Activated naive CD8-positive, alpha-beta T cell (primary cell): Measurements from ENCODE around the gene ITIH5.

Experiments used
- H3K27ac Mint-ChIP-seq: one replicate; pipeline ENCODE4 v1.8.0; 2021; ENCODE audit warnings: mixed read lengths
- H3K27me3 Mint-ChIP-seq: one replicate; pipeline ENCODE4 v1.8.0; 2021; ENCODE audit warnings: mixed read lengths
- H3K36me3 Mint-ChIP-seq: one replicate; pipeline ENCODE4 v1.8.0; 2021; ENCODE audit warnings: mixed read lengths
- H3K4me1 Mint-ChIP-seq: one replicate; pipeline ENCODE4 v1.8.0; 2021; ENCODE audit warnings: low read depth, mixed read lengths
- H3K4me3 Mint-ChIP-seq: one replicate; pipeline ENCODE4 v1.8.0; 2021; ENCODE audit warnings: mild to moderate bottlenecking, mixed read lengths
- H3K9me3 Mint-ChIP-seq: one replicate; pipeline ENCODE4 v1.8.0; 2021; ENCODE audit warnings: low read depth, mixed read lengths

The ITIH5 gene

GRCh38 chr10:7590271-7590670 lies 76.5 kb downstream of the ITIH5 start:
- Mint-ChIP-seq H3K4me1 (peaks cover 10% of the 10 kb centered on the region), H3K9me3 (no peaks in the 10 kb centered on the region), H3K27ac (no peak overlapping the region), H3K4me3 (no peak overlapping the region), H3K36me3 (no peaks in the 10 kb centered on the region), H3K27me3 (no peaks in the 10 kb centered on the region)

- Mint-ChIP-seq H3K9me3 (no peaks in the 10 kb centered on the region), H3K27me3 (no peaks in the 10 kb centered on the region), H3K36me3 (no peaks in the 10 kb centered on the region), H3K4me3 (no peak overlapping the region), H3K4me1 (peaks cover 11% of the 10 kb centered on the region), H3K27ac (no peak overlapping the region)
Measured at GRCh38 chr10:7589748-7590147, 77.0 kb downstream of the ITIH5 start.

GRCh38 chr10:7587865-7588188 lies 78.9 kb downstream of the ITIH5 start:
- Mint-ChIP-seq H3K27ac (no peak overlapping the region), H3K36me3 (no peaks in the 10 kb centered on the region), H3K4me3 (no peak overlapping the region), H3K4me1 (peaks cover 11% of the 10 kb centered on the region), H3K27me3 (no peaks in the 10 kb centered on the region), H3K9me3 (no peaks in the 10 kb centered on the region)

- no peaks in the 10 kb centered on the region for H3K9me3 Mint-ChIP-seq
- peaks cover 11% of the 10 kb centered on the region for H3K4me1 Mint-ChIP-seq
- no peak overlapping the region for H3K27ac Mint-ChIP-seq
- no peaks in the 10 kb centered on the region for H3K36me3 Mint-ChIP-seq
- H3K4me3 Mint-ChIP-seq: no peak overlapping the region
- no peaks in the 10 kb centered on the region for H3K27me3 Mint-ChIP-seq
Measured at GRCh38 chr10:7587168-7587864, 79.5 kb downstream of the ITIH5 start.

DNA sequence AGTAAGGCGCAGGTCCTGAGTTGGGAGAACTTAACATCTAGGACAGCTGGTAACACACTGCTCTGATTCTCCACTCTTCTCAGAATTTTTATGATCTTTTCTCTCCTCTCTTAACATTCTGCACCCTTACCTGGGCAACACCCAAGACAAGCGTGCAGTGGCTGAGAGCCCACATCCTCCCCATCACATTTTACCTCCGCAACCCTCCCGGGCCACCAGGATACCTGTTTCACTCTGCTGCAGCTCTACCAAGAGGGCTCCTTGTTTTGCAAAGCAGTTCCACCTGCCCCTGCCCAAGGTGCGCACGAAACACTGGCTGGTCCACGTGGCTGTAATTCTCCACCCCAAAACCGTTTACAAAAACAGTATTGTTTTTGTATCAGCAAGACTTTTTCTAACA lies 81.5 kb downstream of the ITIH5 start:
- no peak overlapping the region for H3K4me3 Mint-ChIP-seq
- H3K27ac Mint-ChIP-seq: no peak overlapping the region
- no peaks in the 10 kb centered on the region for H3K27me3 Mint-ChIP-seq
- no peaks in the 10 kb centered on the region for H3K9me3 Mint-ChIP-seq
- H3K4me1 Mint-ChIP-seq: peaks cover 5% of the 10 kb centered on the region
- no peaks in the 10 kb centered on the region for H3K36me3 Mint-ChIP-seq

GRCh38 chr10:7583626-7584025 lies 83.1 kb downstream of the ITIH5 start:
- Mint-ChIP-seq H3K27ac (no peak overlapping the region), H3K27me3 (no peaks in the 10 kb centered on the region), H3K4me1 (peaks cover 5% of the 10 kb centered on the region), H3K4me3 (no peak overlapping the region), H3K36me3 (no peaks in the 10 kb centered on the region), H3K9me3 (no peaks in the 10 kb centered on the region)

DNA sequence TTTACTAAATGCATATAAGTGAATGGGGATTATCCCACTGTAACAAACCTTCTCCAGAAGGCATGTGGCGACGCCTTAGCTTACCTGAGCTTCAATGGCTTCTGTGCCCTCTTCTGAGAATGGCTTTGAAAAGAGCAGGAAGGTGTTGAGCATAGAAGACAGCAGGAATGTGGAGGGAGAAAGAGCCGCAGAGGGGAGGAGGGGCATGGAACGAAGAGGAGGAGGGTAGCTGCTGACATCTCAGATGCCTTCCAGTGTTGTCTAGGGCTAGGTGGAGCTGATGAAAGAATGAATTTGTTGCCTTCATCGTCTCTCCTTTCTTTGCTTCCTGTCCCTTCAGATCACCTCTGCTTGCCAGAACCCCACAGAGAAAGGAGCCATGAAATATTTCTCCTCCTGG lies 86.2 kb downstream of the ITIH5 start:
- Mint-ChIP-seq H3K27ac (no peak overlapping the region), H3K27me3 (no peaks in the 10 kb centered on the region)

DNA sequence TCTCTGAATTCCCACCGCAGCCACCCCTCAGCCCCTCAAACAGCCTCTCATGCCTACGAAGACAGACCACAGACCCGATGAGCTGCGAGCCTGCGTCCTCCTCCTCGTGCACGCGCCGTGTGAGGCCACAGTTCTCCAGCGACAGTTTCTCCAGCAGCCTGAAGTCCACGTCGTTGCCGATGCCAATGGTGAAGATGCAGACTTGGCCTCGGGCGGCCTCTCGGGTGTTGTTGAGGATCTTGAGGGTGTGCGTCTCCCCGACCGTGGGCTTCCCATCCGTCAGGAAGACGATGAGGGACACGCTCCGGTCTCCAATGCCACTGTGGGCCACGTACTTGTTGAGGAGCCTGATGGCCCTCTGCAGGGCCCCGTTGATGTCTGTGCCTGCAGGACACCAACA lies 87.1 kb downstream of the ITIH5 start:
- Mint-ChIP-seq H3K36me3 (no peaks in the 10 kb centered on the region), H3K4me1 (no peaks in the 10 kb centered on the region), H3K27me3 (no peaks in the 10 kb centered on the region), H3K27ac (no peak overlapping the region), H3K4me3 (no peak overlapping the region), H3K9me3 (no peaks in the 10 kb centered on the region)

More for the DNA sequence above, 86.2 kb downstream of the ITIH5 start:
- Mint-ChIP-seq H3K4me1 (peaks cover 4% of the 10 kb centered on the region), H3K36me3 (no peaks in the 10 kb centered on the region), H3K4me3 (no peak overlapping the region), H3K9me3 (no peaks in the 10 kb centered on the region)

DNA sequence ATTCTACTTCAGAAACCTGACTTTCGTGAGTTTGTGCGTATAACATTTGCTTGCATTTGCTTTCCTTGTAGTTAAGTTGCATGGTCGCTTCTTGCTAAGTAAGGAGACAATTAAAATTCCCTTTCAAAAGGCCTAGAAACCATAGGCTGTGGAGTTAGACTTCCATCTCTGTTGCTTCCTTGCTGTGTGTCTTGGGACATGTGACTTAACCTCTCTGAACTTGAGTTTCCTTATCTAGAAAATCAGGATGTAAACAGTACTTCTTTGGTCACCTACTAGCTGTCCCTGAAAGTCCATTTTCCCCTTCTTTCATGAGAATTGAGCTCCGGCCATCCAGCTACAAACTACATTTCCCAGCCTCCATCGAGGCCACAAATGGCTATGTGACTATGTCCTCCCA lies 89.2 kb downstream of the ITIH5 start:
- Mint-ChIP-seq H3K36me3 (no peaks in the 10 kb centered on the region), H3K27me3 (no peaks in the 10 kb centered on the region), H3K27ac (no peak overlapping the region), H3K4me1 (no peaks in the 10 kb centered on the region), H3K4me3 (no peak overlapping the region), H3K9me3 (no peaks in the 10 kb centered on the region)

DNA sequence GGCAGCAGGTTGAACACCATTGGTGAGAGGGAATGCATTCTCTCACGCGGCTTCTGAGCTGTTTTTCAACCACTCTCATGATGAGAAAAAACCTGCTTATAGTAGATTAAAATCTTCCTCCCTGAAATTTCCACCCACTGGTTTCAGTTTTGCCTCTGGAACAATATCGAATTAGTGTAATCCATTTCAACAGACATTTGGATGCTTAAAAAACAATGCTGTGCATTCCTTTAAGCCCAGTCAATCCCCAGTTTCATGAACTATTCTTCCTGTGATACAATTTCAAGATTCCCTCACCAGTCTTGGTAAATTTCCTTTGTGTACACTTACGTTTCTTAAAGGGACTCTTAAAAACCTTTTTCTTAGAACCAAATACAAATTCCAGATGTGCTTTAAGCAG lies 89.6 kb downstream of the ITIH5 start:
- H3K27me3 Mint-ChIP-seq: no peaks in the 10 kb centered on the region
- no peak overlapping the region for H3K27ac Mint-ChIP-seq
- H3K4me1 Mint-ChIP-seq: no peaks in the 10 kb centered on the region
- no peak overlapping the region for H3K4me3 Mint-ChIP-seq
- no peaks in the 10 kb centered on the region for H3K36me3 Mint-ChIP-seq
- H3K9me3 Mint-ChIP-seq: no peaks in the 10 kb centered on the region

DNA sequence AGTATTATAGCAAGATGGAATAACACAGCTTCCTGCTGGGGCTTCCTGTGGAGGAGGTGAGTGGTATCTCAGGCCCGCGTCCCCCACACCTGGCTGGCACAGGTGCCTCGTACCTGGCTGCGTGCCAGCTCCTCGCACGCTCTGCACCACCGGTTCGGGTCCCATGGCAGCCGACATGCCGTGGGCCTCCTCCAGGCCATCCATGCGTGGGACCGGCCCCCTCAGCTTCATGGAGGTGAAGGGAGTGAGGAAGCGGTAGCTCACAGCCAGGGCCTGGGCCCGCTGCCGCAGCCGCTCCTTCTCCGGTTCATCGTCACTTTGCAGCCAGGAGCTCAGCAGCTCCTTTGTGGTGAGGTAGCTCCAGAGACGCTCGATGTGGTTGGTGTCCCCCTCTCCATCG lies 90.4 kb downstream of the ITIH5 start:
- Mint-ChIP-seq H3K36me3 (no peaks in the 10 kb centered on the region), H3K9me3 (no peaks in the 10 kb centered on the region), H3K27ac (no peak overlapping the region), H3K27me3 (no peaks in the 10 kb centered on the region), H3K4me1 (no peaks in the 10 kb centered on the region), H3K4me3 (no peak overlapping the region)

GRCh38 chr10:7572391-7572790 lies 94.4 kb downstream of the ITIH5 start:
- Mint-ChIP-seq H3K9me3 (no peaks in the 10 kb centered on the region), H3K27me3 (no peaks in the 10 kb centered on the region), H3K4me1 (no peaks in the 10 kb centered on the region), H3K4me3 (no peak overlapping the region), H3K27ac (no peak overlapping the region), H3K36me3 (no peaks in the 10 kb centered on the region)

GRCh38 chr10:7571981-7572380 lies 94.8 kb downstream of the ITIH5 start:
- Mint-ChIP-seq H3K9me3 (no peaks in the 10 kb centered on the region), H3K27ac (no peak overlapping the region), H3K4me1 (no peaks in the 10 kb centered on the region), H3K27me3 (no peaks in the 10 kb centered on the region), H3K36me3 (no peaks in the 10 kb centered on the region), H3K4me3 (no peak overlapping the region)

- H3K36me3 Mint-ChIP-seq: no peaks in the 10 kb centered on the region
Measured at GRCh38 chr10:7567911-7568620, 98.7 kb downstream of the ITIH5 start.

DNA sequence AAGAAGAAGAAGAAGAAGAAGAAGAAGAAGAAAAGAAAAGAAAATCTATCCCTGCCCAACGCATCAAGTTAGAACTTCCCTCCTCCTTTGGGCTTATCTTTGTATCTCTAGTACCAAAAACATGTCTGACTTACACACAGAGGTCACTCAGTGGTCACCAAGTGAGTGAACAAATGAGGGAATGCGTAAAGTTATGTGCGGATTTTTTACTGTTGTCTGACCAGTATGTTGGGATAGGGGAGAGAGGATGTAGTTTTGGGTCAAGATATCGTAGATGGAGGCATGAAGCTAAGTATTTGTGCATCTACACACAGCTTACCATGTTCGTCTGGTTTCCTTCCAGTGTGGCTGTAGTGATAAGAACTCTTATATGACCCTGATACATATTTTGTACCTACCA lies 99.9 kb downstream of the ITIH5 start:
- Mint-ChIP-seq H3K4me1 (no peaks in the 10 kb centered on the region), H3K36me3 (no peaks in the 10 kb centered on the region), H3K9me3 (no peaks in the 10 kb centered on the region), H3K27me3 (no peaks in the 10 kb centered on the region), H3K4me3 (no peak overlapping the region), H3K27ac (no peak overlapping the region)

More at GRCh38 chr10:7567911-7568620, 98.7 kb downstream of the ITIH5 start:
- H3K27me3 Mint-ChIP-seq: no peaks in the 10 kb centered on the region
- no peaks in the 10 kb centered on the region for H3K4me1 Mint-ChIP-seq
- H3K4me3 Mint-ChIP-seq: no peak overlapping the region
- no peaks in the 10 kb centered on the region for H3K9me3 Mint-ChIP-seq
- no peak overlapping the region for H3K27ac Mint-ChIP-seq

DNA sequence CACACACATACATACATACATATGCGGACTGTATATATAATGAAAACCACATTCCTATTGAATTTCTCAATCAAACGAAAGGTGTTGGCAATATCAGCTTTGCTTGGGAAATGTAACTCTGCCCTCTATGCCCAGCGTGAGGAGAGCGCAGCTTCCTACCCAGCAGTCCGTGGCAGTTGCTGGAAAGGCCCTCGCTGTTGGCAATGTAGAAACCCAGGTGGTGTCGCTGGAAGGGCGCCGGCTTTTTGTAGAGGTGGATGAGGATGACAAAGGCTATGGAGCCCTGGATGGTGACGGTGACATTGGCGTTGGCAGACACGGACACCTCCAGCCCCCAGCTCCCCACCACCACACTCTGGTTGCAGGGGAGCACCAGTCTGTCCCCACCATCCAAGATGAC lies 100.9 kb downstream of the ITIH5 start:
- Mint-ChIP-seq H3K27ac (no peak overlapping the region), H3K4me1 (no peaks in the 10 kb centered on the region), H3K27me3 (no peaks in the 10 kb centered on the region), H3K9me3 (no peaks in the 10 kb centered on the region), H3K36me3 (no peaks in the 10 kb centered on the region), H3K4me3 (no peak overlapping the region)
